Activated CD8-positive, alpha-beta memory T cell treated with anti-CD3 and anti-CD28 coated beads for 24 hours (primary cell): ENCODE measurements around the gene ANKRD31.

Source experiments
- DNase-seq: peaks from one replicate; pipeline ENCODE4 v3.0.0-alpha.2; 2020

Gene ANKRD31

GRCh38 chr5:75028090-75028489 lies 208.6 kb downstream of the ANKRD31 start:
- no peak for DNase-seq

- DNase-seq: no peak
Measured at GRCh38 chr5:75023368-75024159, 213.1 kb downstream of the ANKRD31 start.

GRCh38 chr5:75021800-75022199 lies 214.9 kb downstream of the ANKRD31 start:
- DNase-seq: no peak

- no peak for DNase-seq
Measured at GRCh38 chr5:75021219-75021618, 215.5 kb downstream of the ANKRD31 start.

GRCh38 chr5:75020016-75020656 lies 216.5 kb downstream of the ANKRD31 start:
- DNase-seq: no peak

GRCh38 chr5:75018805-75019587 lies 217.7 kb downstream of the ANKRD31 start:
- DNase-seq: no peak
